Activated CD4-positive, alpha-beta T cell treated with anti-CD3 and anti-CD28 coated beads for 36 hours (primary cell): ENCODE data around the gene SEMA6C. TPM values are rescaled to one million over a fixed set of nuclear protein-coding genes. Genes with fewer than 3 reads are reported as not detected.
A peak's percentile ranks its signal among the peaks of the same experiment; 100 is the strongest.

Experiments
- ATAC-seq: fragments of 200-7000 bp; cut with Tn5 transposase; one replicate; pipeline ENCODE4 v1.10.0; 2021; ENCODE audit warnings: mild to moderate bottlenecking, moderate library complexity
- CTCF ChIA-PET: fragments of 350-600 bp; sonication (Branson Sonifier 250); formaldehyde crosslinking; loops from one replicate; lab custom pipeline; 2021; ENCODE audit warnings: antibody characterized with exemption; lab: Charles Lee
- POLR2A ChIA-PET: fragments of 350-600 bp; sonication (Branson Sonifier 250); formaldehyde crosslinking; loops from one replicate; lab custom pipeline; 2021; ENCODE audit warnings: antibody characterized with exemption, inconsistent platforms; lab: Charles Lee
- DNase-seq: peaks from one replicate; pipeline ENCODE4 v3.0.0-alpha.2; 2020
- H3K27ac Mint-ChIP-seq: one replicate; pipeline ENCODE4 v1.8.0; 2021; ENCODE audit warnings: mixed read lengths
- H3K27me3 Mint-ChIP-seq: one replicate; pipeline ENCODE4 v1.8.0; 2021; ENCODE audit warnings: mixed read lengths
- H3K36me3 Mint-ChIP-seq: one replicate; pipeline ENCODE4 v1.8.0; 2021; ENCODE audit warnings: low read depth, mixed read lengths
- H3K4me1 Mint-ChIP-seq: one replicate; pipeline ENCODE4 v1.8.0; 2021; ENCODE audit warnings: mixed read lengths
- H3K4me3 Mint-ChIP-seq: one replicate; pipeline ENCODE4 v1.8.0; 2021; ENCODE audit warnings: mild to moderate bottlenecking, moderate library complexity, mixed read lengths
- H3K9me3 Mint-ChIP-seq: one replicate; pipeline ENCODE4 v1.8.0; 2021; ENCODE audit warnings: low read depth, mixed read lengths
- intact Hi-C, 2 experiments: fragments of 100-400 bp; cut with DNase I in 1 of 2; cut with micrococcal nuclease in 1 of 2; formaldehyde crosslinking; loops; one replicate each; pipeline versions ENCODE4 v1.14.2 to v1.15.1; 2022 to 2024; cut with DNase I, micrococcal nuclease
- total RNA-seq, 2 experiments: library from RNA; stranded (reverse); gene quantifications; one replicate each; pipeline ENCODE4 v1.2.3, GENCODE V29; 2021

Gene SEMA6C
- total RNA-seq, 2 experiments from 2014 or later: 3.2 to 3.5 TPM

- POLR2A ChIA-PET: interaction anchor here (1.0 to 2.0 kb wide), 2 partner anchors 13 kb away, joined by 3 to 6 read pairs; partner anchors contain the start of gene TNFAIP8L2
- H3K27me3 Mint-ChIP-seq: no peaks in the 10 kb centered on the region
- intact Hi-C loops: no loop called here
- no peaks in the 10 kb centered on the region for H3K36me3 Mint-ChIP-seq
- no peaks in the 10 kb centered on the region for H3K9me3 Mint-ChIP-seq
- peaks cover 10% of the 10 kb centered on the region for H3K4me1 Mint-ChIP-seq
- DNase-seq: no peak
- no peak for ATAC-seq
- CTCF ChIA-PET: interaction anchor here (0.6 to 3.0 kb wide), 4 partner anchors 9 to 46 kb away, joined by 3 to 9 read pairs (median 4); partner anchors contain the start of gene TNFAIP8L2
- no peak overlapping the region for H3K4me3 Mint-ChIP-seq
- H3K27ac Mint-ChIP-seq: no peak overlapping the region
Measured at GRCh38 chr1:151143986-151144385, 2.4 kb downstream of the SEMA6C start.

GRCh38 chr1:151143057-151143435, 3.4 kb downstream of the SEMA6C start:
- no peak for ATAC-seq
- no peaks in the 10 kb centered on the region for H3K36me3 Mint-ChIP-seq
- intact Hi-C loops: no loop called here
- H3K27me3 Mint-ChIP-seq: no peaks in the 10 kb centered on the region
- H3K4me3 Mint-ChIP-seq: no peak overlapping the region
- H3K9me3 Mint-ChIP-seq: no peaks in the 10 kb centered on the region
- ChIA-PET CTCF (interaction anchor here (1.2 to 3.0 kb wide), 3 partner anchors 12 to 41 kb away, joined by 3 to 9 read pairs (median 4); no protein-coding TSS in a partner anchor), POLR2A (interaction anchor here (1.0 kb wide), 1 partner anchor 14 kb away, joined by 3 read pairs; the partner anchor contains the start of gene TNFAIP8L2)
- no peak for DNase-seq
- peaks cover 10% of the 10 kb centered on the region for H3K4me1 Mint-ChIP-seq
- no peak overlapping the region for H3K27ac Mint-ChIP-seq

- intact Hi-C loops: no loop called here
- CTCF ChIA-PET: interaction anchor here (0.6 to 3.0 kb wide), 5 partner anchors 12 to 109 kb away, joined by 3 to 9 read pairs (median 4); no protein-coding TSS in a partner anchor
- POLR2A ChIA-PET: interaction anchor here (1.0 kb wide), 1 partner anchor 11 kb away, joined by 3 read pairs; no protein-coding TSS in a partner anchor
- Mint-ChIP-seq H3K36me3 (no peaks in the 10 kb centered on the region), H3K4me1 (peaks cover 10% of the 10 kb centered on the region), H3K27me3 (no peaks in the 10 kb centered on the region), H3K4me3 (no peak overlapping the region), H3K27ac (no peak overlapping the region), H3K9me3 (no peaks in the 10 kb centered on the region)
- ATAC-seq (no peak), DNase-seq (no peak)
Measured at GRCh38 chr1:151142411-151143056, 3.9 kb downstream of the SEMA6C start.

GRCh38 chr1:151137789-151138188, 8.6 kb downstream of the SEMA6C start:
- POLR2A ChIA-PET: no interaction called here
- intact Hi-C loops: no loop called here
- Mint-ChIP-seq H3K9me3 (no peaks in the 10 kb centered on the region), H3K27ac (no peak overlapping the region), H3K4me3 (no peak overlapping the region), H3K4me1 (no peaks in the 10 kb centered on the region), H3K36me3 (no peaks in the 10 kb centered on the region), H3K27me3 (no peaks in the 10 kb centered on the region)
- ATAC-seq: no peak
- CTCF ChIA-PET: no interaction called here
- DNase-seq: no peak

- no peak overlapping the region for H3K27ac Mint-ChIP-seq
- H3K9me3 Mint-ChIP-seq: no peaks in the 10 kb centered on the region
- H3K4me3 Mint-ChIP-seq: no peak overlapping the region
- ATAC-seq (no peak), DNase-seq (no peak)
- no peaks in the 10 kb centered on the region for H3K27me3 Mint-ChIP-seq
- no peaks in the 10 kb centered on the region for H3K36me3 Mint-ChIP-seq
- POLR2A ChIA-PET: interaction anchor here (0.6 kb wide), 1 partner anchor 29 kb away, joined by 4 read pairs; no protein-coding TSS in a partner anchor
- intact Hi-C loops: no loop called here
- peaks cover 10% of the 10 kb centered on the region for H3K4me1 Mint-ChIP-seq
- CTCF ChIA-PET: interaction anchor here (0.6 to 2.3 kb wide), 3 partner anchors 8 to 36 kb away, joined by 3 to 8 read pairs (median 5); no protein-coding TSS in a partner anchor
Measured at GRCh38 chr1:151135433-151136385, 10.7 kb downstream of the SEMA6C start.

GRCh38 chr1:151134991-151135390, 11.4 kb downstream of the SEMA6C start:
- CTCF ChIA-PET: interaction anchor here (0.6 to 2.3 kb wide), 4 partner anchors 9 to 272 kb away, joined by 3 to 8 read pairs (median 4); no protein-coding TSS in a partner anchor
- ATAC-seq: no peak
- H3K36me3 Mint-ChIP-seq: no peaks in the 10 kb centered on the region

GRCh38 chr1:151134396-151134795, 12.0 kb downstream of the SEMA6C start:
- H3K9me3 Mint-ChIP-seq: no peaks in the 10 kb centered on the region
- no peak for ATAC-seq
- no peak overlapping the region for H3K4me3 Mint-ChIP-seq
- no peak for DNase-seq
- H3K36me3 Mint-ChIP-seq: no peaks in the 10 kb centered on the region
- H3K27me3 Mint-ChIP-seq: no peaks in the 10 kb centered on the region
- H3K27ac Mint-ChIP-seq: no peak overlapping the region
- intact Hi-C loops: no loop called here
- CTCF ChIA-PET: interaction anchor here (0.6 to 2.3 kb wide), 6 partner anchors 9 to 272 kb away, joined by 3 to 8 read pairs (median 3); partner anchors contain the start of gene TNFAIP8L2
- peaks cover 14% of the 10 kb centered on the region for H3K4me1 Mint-ChIP-seq
- POLR2A ChIA-PET: no interaction called here

More at GRCh38 chr1:151134991-151135390, 11.4 kb downstream of the SEMA6C start:
- H3K27me3 Mint-ChIP-seq: no peaks in the 10 kb centered on the region
- H3K27ac Mint-ChIP-seq: no peak overlapping the region
- H3K9me3 Mint-ChIP-seq: no peaks in the 10 kb centered on the region
- no peak for DNase-seq
- intact Hi-C loops: no loop called here
- no peak overlapping the region for H3K4me3 Mint-ChIP-seq
- POLR2A ChIA-PET: no interaction called here
- peaks cover 14% of the 10 kb centered on the region for H3K4me1 Mint-ChIP-seq

- CTCF ChIA-PET: interaction anchor here (0.6 to 2.3 kb wide), 5 partner anchors 18 to 131 kb away, joined by 3 to 8 read pairs (median 3); partner anchors contain the start of gene TNFAIP8L2
- no peak overlapping the region for H3K4me3 Mint-ChIP-seq
Measured at GRCh38 chr1:151133018-151133806, 13.2 kb downstream of the SEMA6C start.

GRCh38 chr1:151132335-151133017, 14.0 kb downstream of the SEMA6C start:
- no peak overlapping the region for H3K27ac Mint-ChIP-seq
- no peaks in the 10 kb centered on the region for H3K27me3 Mint-ChIP-seq
- no peaks in the 10 kb centered on the region for H3K9me3 Mint-ChIP-seq
- intact Hi-C loops: no loop called here
- no peaks in the 10 kb centered on the region for H3K36me3 Mint-ChIP-seq
- ChIA-PET POLR2A (no interaction called here), CTCF (interaction anchor here (0.7 kb wide), 1 partner anchor 215 kb away, joined by 5 read pairs; no protein-coding TSS in a partner anchor)
- ATAC-seq (no peak), DNase-seq (no peak)
- H3K4me3 Mint-ChIP-seq: peak overlapping the region; percentile 68
- H3K4me1 Mint-ChIP-seq: peaks cover 14% of the 10 kb centered on the region

More at GRCh38 chr1:151133018-151133806, 13.2 kb downstream of the SEMA6C start:
- H3K4me1 Mint-ChIP-seq: peaks cover 14% of the 10 kb centered on the region
- intact Hi-C loops: no loop called here
- POLR2A ChIA-PET: interaction anchor here (0.6 kb wide), 1 partner anchor 583 kb away, joined by 5 read pairs; no protein-coding TSS in a partner anchor
- H3K27me3 Mint-ChIP-seq: no peaks in the 10 kb centered on the region
- no peaks in the 10 kb centered on the region for H3K9me3 Mint-ChIP-seq
- DNase-seq (no peak), ATAC-seq (no peak)
- no peak overlapping the region for H3K27ac Mint-ChIP-seq
- no peaks in the 10 kb centered on the region for H3K36me3 Mint-ChIP-seq
